Measurements from ENCODE around the gene CFAP74. TPM values are rescaled to one million over a fixed set of nuclear protein-coding genes. Genes with fewer than 3 reads are reported as not detected.

The CFAP74 gene
- polyA plus RNA-seq, 1 experiment, result not detected

GRCh38 chr1:1987142-1987510, 16.5 kb downstream of the CFAP74 start:
- Histone ChIP-seq H3K9me3 (ENCODE audit: control insufficient read depth, insufficient read depth, low read length) (peaks cover 14% of the 10 kb centered on the region), H3K4me3 (ENCODE audit: low read depth, low read length) (no peak overlapping the region), H3K27ac (ENCODE audit: low read depth, low read length) (no peak overlapping the region), H3K27me3 (ENCODE audit: control insufficient read depth, insufficient read depth, low read length) (peaks cover 11% of the 10 kb centered on the region)
- CTCF ChIA-PET, result no interaction called here
- POLR2A ChIA-PET, result no interaction called here
- no peak for TF ChIP-seq CTCF (IDR thresholded peaks at IDR 0.05; ENCODE audit: low read depth, low read length)
- DNase-seq (ENCODE audit: low read depth, low spot score), result no peak

GRCh38 chr1:1986451-1987141, 17.0 kb downstream of the CFAP74 start:
- Histone ChIP-seq H3K27ac (ENCODE audit: low read depth, low read length) (no peak overlapping the region), H3K27me3 (ENCODE audit: control insufficient read depth, insufficient read depth, low read length) (peaks cover 11% of the 10 kb centered on the region), H3K4me3 (ENCODE audit: low read depth, low read length) (no peak overlapping the region), H3K9me3 (ENCODE audit: control insufficient read depth, insufficient read depth, low read length) (peaks cover 19% of the 10 kb centered on the region)
- DNase-seq (ENCODE audit: low read depth, low spot score), result no peak
- no peak for TF ChIP-seq CTCF (IDR thresholded peaks at IDR 0.05; ENCODE audit: low read depth, low read length)
- POLR2A ChIA-PET, result no interaction called here
- CTCF ChIA-PET, result no interaction called here

GRCh38 chr1:1985375-1986050, 18.1 kb downstream of the CFAP74 start:
- CTCF ChIA-PET, result no interaction called here
- H3K4me3 ChIP-seq (ENCODE audit: low read depth, low read length), result no peak overlapping the region
- DNase-seq (ENCODE audit: low read depth, low spot score), result no peak
- peaks cover 29% of the 10 kb centered on the region for H3K9me3 ChIP-seq (ENCODE audit: control insufficient read depth, insufficient read depth, low read length)
- H3K27ac ChIP-seq (ENCODE audit: low read depth, low read length), result no peak overlapping the region
- H3K27me3 ChIP-seq (ENCODE audit: control insufficient read depth, insufficient read depth, low read length), result peaks cover 11% of the 10 kb centered on the region
- POLR2A ChIA-PET, result no interaction called here
- TF ChIP-seq CTCF (IDR thresholded peaks at IDR 0.05; ENCODE audit: low read depth, low read length), result no peak

GRCh38 chr1:1984560-1985070, 19.0 kb downstream of the CFAP74 start:
- Histone ChIP-seq H3K27ac (ENCODE audit: low read depth, low read length) (no peak overlapping the region), H3K27me3 (ENCODE audit: control insufficient read depth, insufficient read depth, low read length) (peaks cover 11% of the 10 kb centered on the region), H3K9me3 (ENCODE audit: control insufficient read depth, insufficient read depth, low read length) (peaks cover 36% of the 10 kb centered on the region), H3K4me3 (ENCODE audit: low read depth, low read length) (no peak overlapping the region)
- TF ChIP-seq CTCF (IDR thresholded peaks at IDR 0.05; ENCODE audit: low read depth, low read length), result no peak
- DNase-seq (ENCODE audit: low read depth, low spot score), result no peak
- ChIA-PET POLR2A (no interaction called here), CTCF (no interaction called here)

Data from AG04450 (cell line).